ENCODE measurements around the gene NSMCE3.

NSMCE3 gene

DNA sequence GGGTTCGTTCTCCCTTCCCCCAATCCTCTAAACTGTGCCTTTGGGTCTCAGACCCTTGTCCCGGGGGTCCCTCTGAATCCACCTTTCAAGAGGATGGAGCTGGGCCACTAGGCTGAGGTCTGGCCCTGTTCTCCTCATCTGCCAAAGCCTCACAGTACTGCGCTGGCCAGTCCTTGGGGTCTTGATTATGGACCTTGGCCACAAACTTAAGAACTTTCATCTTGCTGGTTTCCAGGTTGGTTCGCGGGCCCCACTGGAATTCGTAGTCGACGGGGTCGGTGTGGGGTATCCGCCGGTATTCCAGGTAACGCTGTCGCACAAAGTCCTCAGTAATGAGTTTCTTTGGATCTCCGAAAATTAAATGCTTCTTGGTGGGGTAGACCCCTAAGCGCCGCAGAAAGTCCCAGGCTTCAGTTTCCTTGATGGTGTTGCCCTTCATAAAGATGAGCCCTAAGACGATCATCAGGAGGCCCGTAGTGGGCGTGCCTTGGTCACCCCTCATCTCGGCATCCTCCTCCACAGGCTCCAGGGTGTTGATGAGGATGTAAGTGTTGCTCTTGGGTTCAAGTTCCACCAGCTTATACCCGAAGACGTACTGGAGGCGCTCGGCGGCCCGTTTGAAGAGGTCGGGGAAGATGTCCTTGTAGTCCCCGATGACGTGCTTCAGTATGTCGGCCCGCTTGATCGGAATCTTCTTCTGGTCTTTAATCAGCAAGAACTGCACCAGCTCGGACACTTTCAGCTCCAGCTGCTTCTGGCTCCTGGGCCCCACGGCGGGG lies 727 bp downstream of the NSMCE3 start:
- Histone ChIP-seq H3K23ac (ENCODE audit: low read length) (no peak overlapping the region), H4K8ac (ENCODE audit: low read depth, low read length) (no peak overlapping the region), H3K18ac (ENCODE audit: low read length) (peak overlapping the region; percentile 75), H3K4me1 (ENCODE audit: control insufficient read depth, low read depth, low read length) (peaks cover 2% of the 10 kb centered on the region), H3K4ac (ENCODE audit: low read depth, low read length) (peak overlapping the region; percentile 36), H3K9ac (ENCODE audit: low read length) (peak overlapping the region; percentile 78), H2AK5ac (ENCODE audit: low read length) (no peak overlapping the region), H3K79me1 (ENCODE audit: low read length) (peaks cover 5% of the 10 kb centered on the region), H2BK15ac (replicated peaks; ENCODE audit: low read depth) (no peak overlapping the region), H3K4me3 (ENCODE audit: low read length) (peak overlapping the region; percentile 81), H2BK5ac (ENCODE audit: low read length) (no peak overlapping the region), H3K36me3 (ENCODE audit: control insufficient read depth, insufficient read depth, low read length) (no peaks in the 10 kb centered on the region), H3K27ac (ENCODE audit: low read depth, low read length) (peak overlapping the region; percentile 50), H2BK120ac (ENCODE audit: low read depth, low read length) (no peak overlapping the region), H3K27me3 (ENCODE audit: insufficient read depth, low read length, poor library complexity) (no peaks in the 10 kb centered on the region), H3K4me2 (ENCODE audit: low read length) (peak overlapping the region; percentile 91), H3K79me2 (ENCODE audit: control insufficient read depth, insufficient read depth, low read length) (peaks cover 5% of the 10 kb centered on the region), H4K5ac (ENCODE audit: low read length) (no peak overlapping the region), H3K56ac (ENCODE audit: low read length) (peak overlapping the region; percentile 82)
- peak; percentile 66 for DNase-seq
- WGBS (ENCODE audit: extremely low coverage, insufficient coverage, low lambda C conversion rate): no CpG with 5 or more reads among the region's 35 CpGs

GRCh38 chr15:29266052-29266582 lies 3.5 kb downstream of the NSMCE3 start:
- peaks cover 2% of the 10 kb centered on the region for H3K4me1 ChIP-seq (ENCODE audit: control insufficient read depth, low read depth, low read length)
- no peak overlapping the region for H3K4me3 ChIP-seq (ENCODE audit: low read length)
- H4K5ac ChIP-seq (ENCODE audit: low read length): no peak overlapping the region
- no peak overlapping the region for H3K18ac ChIP-seq (ENCODE audit: low read length)
- H3K4ac ChIP-seq (ENCODE audit: low read depth, low read length): no peak overlapping the region
- no peak overlapping the region for H2BK15ac ChIP-seq (replicated peaks; ENCODE audit: low read depth)
- H3K79me2 ChIP-seq (ENCODE audit: control insufficient read depth, insufficient read depth, low read length): peaks cover 5% of the 10 kb centered on the region
- no peak overlapping the region for H3K23ac ChIP-seq (ENCODE audit: low read length)
- peaks cover 5% of the 10 kb centered on the region for H3K79me1 ChIP-seq (ENCODE audit: low read length)
- H3K27me3 ChIP-seq (ENCODE audit: insufficient read depth, low read length, poor library complexity): no peaks in the 10 kb centered on the region
- no peak overlapping the region for H2BK5ac ChIP-seq (ENCODE audit: low read length)
- no peak overlapping the region for H4K8ac ChIP-seq (ENCODE audit: low read depth, low read length)
- no peak overlapping the region for H3K9ac ChIP-seq (ENCODE audit: low read length)
- no CpG with 5 or more reads among the region's 1 CpG for WGBS (ENCODE audit: extremely low coverage, insufficient coverage, low lambda C conversion rate)
- DNase-seq: no peak
- no peak overlapping the region for H2BK120ac ChIP-seq (ENCODE audit: low read depth, low read length)
- H3K36me3 ChIP-seq (ENCODE audit: control insufficient read depth, insufficient read depth, low read length): no peaks in the 10 kb centered on the region
- no peak overlapping the region for H3K27ac ChIP-seq (ENCODE audit: low read depth, low read length)
- H2AK5ac ChIP-seq (ENCODE audit: low read length): no peak overlapping the region
- no peak overlapping the region for H3K56ac ChIP-seq (ENCODE audit: low read length)
- H3K4me2 ChIP-seq (ENCODE audit: low read length): no peak overlapping the region

DNA sequence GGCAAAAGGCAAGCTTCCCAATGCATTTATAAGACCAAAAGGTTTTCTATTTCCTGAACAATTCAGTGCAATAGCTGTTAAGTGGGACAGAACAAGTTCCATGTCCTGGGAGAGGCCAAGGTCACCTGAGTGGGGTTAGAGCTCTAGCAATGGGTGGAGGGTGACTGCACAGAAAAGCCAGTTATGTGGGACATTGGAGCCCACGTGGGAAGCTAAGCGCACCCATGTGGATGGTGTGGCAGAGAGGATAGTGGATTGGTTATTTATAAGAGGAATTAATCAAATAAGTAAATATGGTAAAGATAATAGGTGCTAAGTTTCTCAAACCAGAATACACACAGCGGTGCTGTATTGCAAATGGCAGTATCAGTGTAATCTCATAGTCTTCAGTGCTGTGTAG lies 6.3 kb downstream of the NSMCE3 start:
- WGBS (ENCODE audit: extremely low coverage, insufficient coverage, low lambda C conversion rate): no CpG with 5 or more reads among the region's 3 CpGs
- no peak overlapping the region for H3K56ac ChIP-seq (ENCODE audit: low read length)

GRCh38 chr15:29262738-29263137 lies 6.9 kb downstream of the NSMCE3 start:
- WGBS (ENCODE audit: extremely low coverage, insufficient coverage, low lambda C conversion rate): no CpG with 5 or more reads among the region's 2 CpGs
- Histone ChIP-seq H4K8ac (ENCODE audit: low read depth, low read length) (no peak overlapping the region), H3K18ac (ENCODE audit: low read length) (no peak overlapping the region)

More for the DNA sequence above, 6.3 kb downstream of the NSMCE3 start:
- peaks cover 1% of the 10 kb centered on the region for H3K79me1 ChIP-seq (ENCODE audit: low read length)
- DNase-seq: no peak
- no peak overlapping the region for H3K23ac ChIP-seq (ENCODE audit: low read length)
- no peak overlapping the region for H2AK5ac ChIP-seq (ENCODE audit: low read length)
- H3K4ac ChIP-seq (ENCODE audit: low read depth, low read length): no peak overlapping the region
- H3K27me3 ChIP-seq (ENCODE audit: insufficient read depth, low read length, poor library complexity): no peaks in the 10 kb centered on the region
- no peak overlapping the region for H3K18ac ChIP-seq (ENCODE audit: low read length)
- no peak overlapping the region for H3K9ac ChIP-seq (ENCODE audit: low read length)
- H4K8ac ChIP-seq (ENCODE audit: low read depth, low read length): no peak overlapping the region
- peaks cover 1% of the 10 kb centered on the region for H3K79me2 ChIP-seq (ENCODE audit: control insufficient read depth, insufficient read depth, low read length)
- no peak overlapping the region for H3K4me2 ChIP-seq (ENCODE audit: low read length)
- H3K4me3 ChIP-seq (ENCODE audit: low read length): no peak overlapping the region
- no peak overlapping the region for H2BK120ac ChIP-seq (ENCODE audit: low read depth, low read length)
- no peaks in the 10 kb centered on the region for H3K36me3 ChIP-seq (ENCODE audit: control insufficient read depth, insufficient read depth, low read length)
- no peak overlapping the region for H2BK5ac ChIP-seq (ENCODE audit: low read length)
- no peak overlapping the region for H3K27ac ChIP-seq (ENCODE audit: low read depth, low read length)
- H2BK15ac ChIP-seq (replicated peaks; ENCODE audit: low read depth): no peak overlapping the region
- H4K5ac ChIP-seq (ENCODE audit: low read length): no peak overlapping the region
- H3K4me1 ChIP-seq (ENCODE audit: control insufficient read depth, low read depth, low read length): peaks cover 2% of the 10 kb centered on the region

DNA sequence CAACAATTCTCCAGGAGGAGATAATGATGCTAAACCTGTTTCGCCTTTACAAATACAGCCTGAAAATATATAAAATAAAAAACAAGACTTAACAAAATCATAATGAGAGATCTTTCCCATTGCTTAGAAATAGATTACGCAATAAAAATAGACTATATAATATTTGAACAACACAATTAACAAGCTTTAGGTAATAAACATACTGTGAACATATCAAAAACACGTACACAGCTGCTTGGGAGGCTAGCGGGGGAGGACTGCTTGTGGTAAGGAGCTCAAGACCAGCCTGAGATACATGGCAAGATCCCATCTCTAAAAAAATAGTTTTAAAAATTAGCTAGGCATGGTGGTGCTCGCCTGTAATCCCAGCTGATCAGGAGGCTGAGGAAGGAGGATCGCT lies 8.7 kb downstream of the NSMCE3 start:
- H3K18ac ChIP-seq (ENCODE audit: low read length): no peak overlapping the region
- H3K9ac ChIP-seq (ENCODE audit: low read length): no peak overlapping the region
- H3K79me2 ChIP-seq (ENCODE audit: control insufficient read depth, insufficient read depth, low read length): no peaks in the 10 kb centered on the region
- H4K8ac ChIP-seq (ENCODE audit: low read depth, low read length): no peak overlapping the region
- H2BK120ac ChIP-seq (ENCODE audit: low read depth, low read length): no peak overlapping the region
- no peak overlapping the region for H2AK5ac ChIP-seq (ENCODE audit: low read length)
- no peak overlapping the region for H3K4me3 ChIP-seq (ENCODE audit: low read length)
- no peak overlapping the region for H3K56ac ChIP-seq (ENCODE audit: low read length)
- no peaks in the 10 kb centered on the region for H3K79me1 ChIP-seq (ENCODE audit: low read length)
- no peak overlapping the region for H2BK5ac ChIP-seq (ENCODE audit: low read length)
- no peak overlapping the region for H3K4me2 ChIP-seq (ENCODE audit: low read length)
- no CpG with 5 or more reads among the region's 6 CpGs for WGBS (ENCODE audit: extremely low coverage, insufficient coverage, low lambda C conversion rate)
- no peaks in the 10 kb centered on the region for H3K4me1 ChIP-seq (ENCODE audit: control insufficient read depth, low read depth, low read length)
- H3K36me3 ChIP-seq (ENCODE audit: control insufficient read depth, insufficient read depth, low read length): no peaks in the 10 kb centered on the region
- no peaks in the 10 kb centered on the region for H3K27me3 ChIP-seq (ENCODE audit: insufficient read depth, low read length, poor library complexity)
- H2BK15ac ChIP-seq (replicated peaks; ENCODE audit: low read depth): no peak overlapping the region
- H3K27ac ChIP-seq (ENCODE audit: low read depth, low read length): no peak overlapping the region
- H4K5ac ChIP-seq (ENCODE audit: low read length): no peak overlapping the region
- no peak for DNase-seq
- no peak overlapping the region for H3K4ac ChIP-seq (ENCODE audit: low read depth, low read length)
- no peak overlapping the region for H3K23ac ChIP-seq (ENCODE audit: low read length)

More at GRCh38 chr15:29262738-29263137, 6.9 kb downstream of the NSMCE3 start:
- H3K27ac ChIP-seq (ENCODE audit: low read depth, low read length): no peak overlapping the region
- no peak for DNase-seq
- no peak overlapping the region for H3K4ac ChIP-seq (ENCODE audit: low read depth, low read length)
- H3K23ac ChIP-seq (ENCODE audit: low read length): no peak overlapping the region
- H3K27me3 ChIP-seq (ENCODE audit: insufficient read depth, low read length, poor library complexity): no peaks in the 10 kb centered on the region
- H3K4me3 ChIP-seq (ENCODE audit: low read length): no peak overlapping the region
- H3K4me2 ChIP-seq (ENCODE audit: low read length): no peak overlapping the region
- H3K4me1 ChIP-seq (ENCODE audit: control insufficient read depth, low read depth, low read length): peaks cover 2% of the 10 kb centered on the region
- H3K79me2 ChIP-seq (ENCODE audit: control insufficient read depth, insufficient read depth, low read length): peaks cover 1% of the 10 kb centered on the region
- H2BK5ac ChIP-seq (ENCODE audit: low read length): no peak overlapping the region
- no peak overlapping the region for H3K9ac ChIP-seq (ENCODE audit: low read length)
- H2BK120ac ChIP-seq (ENCODE audit: low read depth, low read length): no peak overlapping the region
- H2BK15ac ChIP-seq (replicated peaks; ENCODE audit: low read depth): no peak overlapping the region
- H3K36me3 ChIP-seq (ENCODE audit: control insufficient read depth, insufficient read depth, low read length): no peaks in the 10 kb centered on the region
- no peak overlapping the region for H4K5ac ChIP-seq (ENCODE audit: low read length)
- H3K56ac ChIP-seq (ENCODE audit: low read length): no peak overlapping the region
- H2AK5ac ChIP-seq (ENCODE audit: low read length): no peak overlapping the region
- peaks cover 1% of the 10 kb centered on the region for H3K79me1 ChIP-seq (ENCODE audit: low read length)

Measured in mesendoderm (in vitro differentiated cells).